Stimulated activated naive CD8-positive, alpha-beta T cell treated with anti-CD3 and anti-CD28 coated beads, Interleukin-15, Interleukin-2, amounts not matched to agents 100 ng/mL and 50 ng/mL, for 24 hours (primary cell): Measurements from ENCODE around the gene ZNF333.
A peak's percentile ranks its signal among the peaks of the same experiment; 100 is the strongest.

Experiments used
- H3K27ac Mint-ChIP-seq: one replicate; pipeline ENCODE4 v1.8.0; 2021; ENCODE audit warnings: mild to moderate bottlenecking, mixed read lengths
- H3K27me3 Mint-ChIP-seq: one replicate; pipeline ENCODE4 v1.8.0; 2021; ENCODE audit warnings: mixed read lengths
- H3K36me3 Mint-ChIP-seq: one replicate; pipeline ENCODE4 v1.8.0; 2021; ENCODE audit warnings: low read depth, mixed read lengths
- H3K4me1 Mint-ChIP-seq: one replicate; pipeline ENCODE4 v1.8.0; 2021; ENCODE audit warnings: low read depth, mixed read lengths
- H3K4me3 Mint-ChIP-seq: one replicate; pipeline ENCODE4 v1.8.0; 2021; ENCODE audit warnings: mild to moderate bottlenecking, mixed read lengths
- H3K9me3 Mint-ChIP-seq: one replicate; pipeline ENCODE4 v1.8.0; 2021; ENCODE audit warnings: mixed read lengths

The ZNF333 gene

DNA sequence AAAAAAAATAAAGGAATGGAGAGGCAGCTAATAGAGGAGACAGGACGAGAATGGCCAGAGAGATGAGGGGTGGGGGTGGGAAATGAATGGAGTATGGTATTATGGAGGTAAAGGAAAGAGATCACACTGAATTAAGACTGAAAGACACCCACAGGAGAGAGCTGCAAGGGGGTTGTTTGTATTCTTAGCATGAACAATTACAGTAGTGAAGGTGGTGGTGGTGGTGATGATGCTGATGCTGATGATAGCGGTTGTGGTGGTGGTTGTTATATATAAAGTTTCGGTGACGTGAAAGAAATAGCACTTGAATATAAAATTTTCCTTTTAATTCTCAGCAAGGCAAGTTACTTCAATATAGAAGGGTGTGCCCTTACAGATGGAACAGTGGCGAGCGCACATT, 12.4 kb upstream of the ZNF333 start:
- peaks cover 13% of the 10 kb centered on the region for H3K4me1 Mint-ChIP-seq
- H3K27me3 Mint-ChIP-seq = peaks cover 24% of the 10 kb centered on the region
- no peak overlapping the region for H3K4me3 Mint-ChIP-seq
- no peak overlapping the region for H3K27ac Mint-ChIP-seq
- H3K9me3 Mint-ChIP-seq = no peaks in the 10 kb centered on the region
- no peaks in the 10 kb centered on the region for H3K36me3 Mint-ChIP-seq

- Mint-ChIP-seq H3K4me3 (no peak overlapping the region), H3K27ac (no peak overlapping the region), H3K36me3 (no peaks in the 10 kb centered on the region), H3K4me1 (peaks cover 8% of the 10 kb centered on the region), H3K27me3 (peaks cover 17% of the 10 kb centered on the region), H3K9me3 (no peaks in the 10 kb centered on the region)
Measured at GRCh38 chr19:14678199-14678598, 11.6 kb upstream of the ZNF333 start.

- no peaks in the 10 kb centered on the region for H3K9me3 Mint-ChIP-seq
- H3K27ac Mint-ChIP-seq = no peak overlapping the region
Measured at GRCh38 chr19:14682084-14682483, 7.8 kb upstream of the ZNF333 start.

GRCh38 chr19:14683439-14683838, 6.4 kb upstream of the ZNF333 start:
- no peaks in the 10 kb centered on the region for H3K36me3 Mint-ChIP-seq
- H3K27me3 Mint-ChIP-seq = no peaks in the 10 kb centered on the region
- H3K27ac Mint-ChIP-seq = no peak overlapping the region
- no peak overlapping the region for H3K4me3 Mint-ChIP-seq
- peaks cover 4% of the 10 kb centered on the region for H3K4me1 Mint-ChIP-seq
- no peaks in the 10 kb centered on the region for H3K9me3 Mint-ChIP-seq

More at GRCh38 chr19:14682084-14682483, 7.8 kb upstream of the ZNF333 start:
- Mint-ChIP-seq H3K27me3 (no peaks in the 10 kb centered on the region), H3K4me3 (no peak overlapping the region), H3K4me1 (peaks cover 4% of the 10 kb centered on the region), H3K36me3 (no peaks in the 10 kb centered on the region)

DNA sequence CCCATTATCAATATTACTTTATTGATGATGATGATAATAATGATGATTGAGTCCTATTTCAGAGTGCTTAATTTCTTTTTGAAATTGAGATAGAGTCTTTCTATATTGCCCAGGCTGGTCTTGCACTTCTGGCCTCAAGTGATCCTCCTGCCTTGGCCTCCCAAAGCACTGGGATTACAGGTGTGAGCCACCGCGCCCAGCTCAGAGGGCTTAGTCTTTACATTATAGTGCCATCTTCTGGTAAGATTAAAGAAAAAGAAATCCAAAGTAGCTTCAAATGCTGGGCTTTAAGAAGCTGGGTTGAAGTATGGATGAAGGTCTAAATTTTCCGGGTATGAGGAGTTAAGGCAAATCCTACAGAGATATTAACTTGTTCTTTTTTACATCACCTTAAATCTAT, 3.4 kb upstream of the ZNF333 start:
- H3K4me1 Mint-ChIP-seq = peaks cover 24% of the 10 kb centered on the region

GRCh38 chr19:14694641-14695266, 4.9 kb downstream of the ZNF333 start:
- H3K9me3 Mint-ChIP-seq = no peaks in the 10 kb centered on the region
- peaks cover 18% of the 10 kb centered on the region for H3K4me1 Mint-ChIP-seq
- H3K4me3 Mint-ChIP-seq = no peak overlapping the region
- peaks cover 31% of the 10 kb centered on the region for H3K36me3 Mint-ChIP-seq
- no peaks in the 10 kb centered on the region for H3K27me3 Mint-ChIP-seq
- H3K27ac Mint-ChIP-seq = no peak overlapping the region

More for the DNA sequence above, 3.4 kb upstream of the ZNF333 start:
- Mint-ChIP-seq H3K27ac (peak overlapping the region; percentile 8), H3K36me3 (no peaks in the 10 kb centered on the region), H3K27me3 (no peaks in the 10 kb centered on the region), H3K4me3 (no peak overlapping the region), H3K9me3 (no peaks in the 10 kb centered on the region)

DNA sequence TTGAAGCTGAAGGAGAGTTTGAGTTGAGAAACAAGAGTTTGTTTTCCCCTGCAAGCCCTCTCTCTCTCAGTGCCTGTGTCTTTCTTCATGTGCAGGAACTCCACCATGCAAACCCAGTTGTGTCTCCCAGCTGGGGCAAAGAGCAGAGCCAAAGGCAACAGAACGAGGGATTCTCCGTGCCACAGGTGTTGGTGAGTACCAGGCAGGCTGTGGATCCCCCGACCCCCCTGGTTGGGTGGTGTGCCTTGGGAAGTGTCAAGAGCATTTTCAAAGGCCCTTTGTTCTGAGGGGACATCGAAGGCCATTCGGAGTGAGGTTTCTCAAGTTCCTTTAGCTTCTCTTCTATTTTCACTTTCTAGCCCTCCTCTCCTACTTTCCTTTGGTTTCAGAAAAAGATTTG, 5.6 kb downstream of the ZNF333 start:
- Mint-ChIP-seq H3K4me1 (peaks cover 14% of the 10 kb centered on the region), H3K27ac (no peak overlapping the region), H3K9me3 (no peaks in the 10 kb centered on the region), H3K4me3 (no peak overlapping the region), H3K27me3 (no peaks in the 10 kb centered on the region), H3K36me3 (peaks cover 32% of the 10 kb centered on the region)

GRCh38 chr19:14699641-14700040, 9.8 kb downstream of the ZNF333 start:
- Mint-ChIP-seq H3K9me3 (no peaks in the 10 kb centered on the region), H3K27me3 (no peaks in the 10 kb centered on the region), H3K4me3 (no peak overlapping the region), H3K36me3 (peaks cover 64% of the 10 kb centered on the region), H3K4me1 (no peaks in the 10 kb centered on the region), H3K27ac (no peak overlapping the region)

DNA sequence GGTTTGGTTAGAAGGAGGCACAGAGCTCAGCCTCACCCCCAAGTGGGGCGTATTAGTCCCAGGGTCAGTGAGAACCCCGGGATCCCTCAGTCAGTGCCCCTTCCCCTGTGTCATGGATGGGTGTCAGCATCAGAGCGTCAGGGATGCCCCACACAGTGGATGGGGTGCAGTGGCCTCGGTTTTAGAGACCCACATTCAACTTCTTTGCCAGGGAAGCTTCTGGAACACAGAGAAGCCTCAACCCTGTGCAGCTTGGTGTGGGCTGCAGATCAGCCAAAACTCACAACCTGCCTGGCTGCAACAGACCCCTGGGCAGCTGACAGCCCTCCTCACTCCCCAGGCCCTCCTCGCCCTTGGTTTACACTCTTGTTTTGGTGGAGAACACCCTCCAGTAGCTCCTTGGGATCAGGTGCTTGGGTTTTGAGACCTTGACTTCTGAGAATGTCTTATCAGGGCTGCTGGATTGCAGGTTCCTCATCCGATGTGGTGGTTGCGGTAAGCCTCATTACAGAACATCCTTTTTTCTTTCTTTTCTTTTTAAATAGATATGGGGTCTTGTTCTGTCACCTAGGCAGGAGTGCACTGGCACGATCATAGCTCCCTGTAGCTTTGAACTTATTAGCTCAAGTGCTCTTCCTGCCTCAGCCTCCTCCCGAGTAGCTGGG, 11.0 kb downstream of the ZNF333 start:
- Mint-ChIP-seq H3K27me3 (no peaks in the 10 kb centered on the region), H3K36me3 (peaks cover 67% of the 10 kb centered on the region), H3K9me3 (no peaks in the 10 kb centered on the region), H3K4me1 (no peaks in the 10 kb centered on the region), H3K4me3 (no peak overlapping the region), H3K27ac (no peak overlapping the region)

DNA sequence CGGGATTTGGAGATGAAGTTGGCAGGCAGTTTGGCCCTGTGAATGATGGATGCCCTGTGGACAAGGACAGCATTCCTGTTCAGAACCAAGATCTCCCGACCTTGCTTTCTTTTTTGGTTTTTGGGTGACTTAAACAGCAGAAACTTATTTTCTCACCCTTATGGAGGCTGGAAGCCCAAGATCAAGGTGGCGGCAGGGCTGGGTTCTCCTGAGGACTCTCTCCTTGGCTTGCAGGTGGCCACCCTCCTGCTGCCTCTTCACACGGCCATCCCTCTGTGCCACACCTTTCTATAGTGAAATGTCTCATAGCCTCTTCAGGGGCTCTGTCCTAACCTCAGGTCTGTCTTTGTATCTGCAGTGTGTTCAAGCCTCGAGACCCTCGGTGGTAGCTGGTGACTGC, 14.0 kb downstream of the ZNF333 start:
- Mint-ChIP-seq H3K4me3 (no peak overlapping the region), H3K9me3 (no peaks in the 10 kb centered on the region), H3K36me3 (peaks cover 77% of the 10 kb centered on the region), H3K4me1 (no peaks in the 10 kb centered on the region), H3K27me3 (no peaks in the 10 kb centered on the region), H3K27ac (no peak overlapping the region)

DNA sequence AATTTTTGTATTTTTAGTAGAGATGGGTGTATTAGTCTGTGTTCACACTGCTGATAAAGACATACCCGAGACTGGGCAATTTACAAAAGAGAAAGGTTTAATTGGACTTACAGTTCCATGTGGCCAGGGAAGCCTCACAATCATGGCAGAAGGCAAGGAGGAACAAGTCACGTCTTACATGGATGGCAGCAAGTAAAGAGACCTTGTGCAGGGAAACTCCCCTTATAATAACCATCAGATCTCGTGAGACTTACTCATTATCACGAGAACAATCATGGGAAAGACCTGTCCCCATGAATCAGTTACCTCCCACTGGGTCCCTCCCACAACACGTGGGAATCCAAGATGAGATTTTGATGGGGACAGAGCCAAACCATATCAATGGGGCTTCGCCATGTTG, 14.6 kb downstream of the ZNF333 start:
- Mint-ChIP-seq H3K4me1 (no peaks in the 10 kb centered on the region), H3K4me3 (no peak overlapping the region), H3K9me3 (no peaks in the 10 kb centered on the region), H3K36me3 (peaks cover 78% of the 10 kb centered on the region), H3K27ac (no peak overlapping the region), H3K27me3 (no peaks in the 10 kb centered on the region)

GRCh38 chr19:14715841-14716240, 26.0 kb downstream of the ZNF333 start:
- no peaks in the 10 kb centered on the region for H3K27me3 Mint-ChIP-seq
- H3K27ac Mint-ChIP-seq = no peak overlapping the region
- no peaks in the 10 kb centered on the region for H3K4me1 Mint-ChIP-seq
- H3K36me3 Mint-ChIP-seq = peaks cover 97% of the 10 kb centered on the region
- H3K4me3 Mint-ChIP-seq = no peak overlapping the region
- H3K9me3 Mint-ChIP-seq = peaks cover 71% of the 10 kb centered on the region

GRCh38 chr19:14718522-14719116, 28.8 kb downstream of the ZNF333 start:
- peaks cover 98% of the 10 kb centered on the region for H3K36me3 Mint-ChIP-seq
- peaks cover 68% of the 10 kb centered on the region for H3K9me3 Mint-ChIP-seq
- no peaks in the 10 kb centered on the region for H3K27me3 Mint-ChIP-seq
- H3K4me3 Mint-ChIP-seq = no peak overlapping the region
- H3K4me1 Mint-ChIP-seq = no peaks in the 10 kb centered on the region
- no peak overlapping the region for H3K27ac Mint-ChIP-seq

- Mint-ChIP-seq H3K4me3 (no peak overlapping the region), H3K27me3 (no peaks in the 10 kb centered on the region), H3K36me3 (peaks cover 98% of the 10 kb centered on the region), H3K9me3 (peaks cover 63% of the 10 kb centered on the region), H3K27ac (no peak overlapping the region), H3K4me1 (no peaks in the 10 kb centered on the region)
Measured at GRCh38 chr19:14719162-14719561, 29.3 kb downstream of the ZNF333 start.

GRCh38 chr19:14722127-14722526, 32.3 kb downstream of the ZNF333 start:
- Mint-ChIP-seq H3K27me3 (no peaks in the 10 kb centered on the region), H3K36me3 (peaks cover 83% of the 10 kb centered on the region), H3K4me1 (no peaks in the 10 kb centered on the region), H3K4me3 (no peak overlapping the region), H3K27ac (no peak overlapping the region), H3K9me3 (peaks cover 59% of the 10 kb centered on the region)
